HepG2 (cell line): ENCODE results near the gene PSMB3. TPM values are rescaled to one million over a fixed set of nuclear protein-coding genes. Genes with fewer than 3 reads are reported as not detected.

Experiments
- CC2D1A ChIP-seq: sonication (generic); formaldehyde crosslinking; IDR thresholded peaks from 2 replicates; pipeline ENCODE4 v1.8.1; 2023; ENCODE audit warnings: mild to moderate bottlenecking, missing genetic modification reagents
- DMTF1 ChIP-seq: sonication (generic); formaldehyde crosslinking; IDR thresholded peaks from 2 replicates; pipeline ENCODE4 v1.4.0; 2020; ENCODE audit warnings: mild to moderate bottlenecking, missing genetic modification reagents
- ETV6 ChIP-seq: sonication (generic); formaldehyde crosslinking; conservative IDR thresholded peaks from 2 replicates; pipeline ENCODE4 v1.4.0; 2020; ENCODE audit warnings: missing genetic modification reagents
- EZH2 ChIP-seq: conservative IDR thresholded peaks from 2 replicates; pipeline ENCODE4 v1.6.1; 2012; ENCODE audit warnings: mild to moderate bottlenecking, low read depth, low read length, moderate library complexity
- FIP1L1 ChIP-seq: fragments of 200-400 bp; formaldehyde crosslinking; IDR thresholded peaks from 2 replicates; pipeline ENCODE4 v1.6.1; 2018; ENCODE audit warnings: low read depth, mild to moderate bottlenecking, low read length, moderate library complexity, borderline replicate concordance; ENCODE audit not compliant: insufficient read depth
- FOXA1 ChIP-seq, 2 experiments: fragments of 450-650 bp in 1 of 2; sonication (generic) in 1 of 2; formaldehyde crosslinking in 1 of 2; IDR thresholded peaks; 2 replicates each; pipeline versions ENCODE4 v1.4.0 to v1.6.1; 2016 to 2020; ENCODE audit warnings: missing genetic modification reagents in 1 of 2
- HNRNPL ChIP-seq: fragments of 200-400 bp; formaldehyde crosslinking; IDR thresholded peaks from 2 replicates; pipeline ENCODE4 v1.6.1; 2017; ENCODE audit warnings: mild to moderate bottlenecking, low read depth, low read length
- KDM5A ChIP-seq: fragments of 200-600 bp; sonication (generic); IDR thresholded peaks from 2 replicates; pipeline ENCODE4 v1.7.0; 2018; ENCODE audit warnings: antibody characterized with exemption, mild to moderate bottlenecking, low read length, borderline replicate concordance
- MIER3 ChIP-seq: IDR thresholded peaks from 2 replicates; pipeline ENCODE4 v1.6.1; 2016; ENCODE audit warnings: missing compliant biosample characterization, borderline replicate concordance
- PRMT3 ChIP-seq: sonication (generic); formaldehyde crosslinking; IDR thresholded peaks from 2 replicates; pipeline ENCODE4 v1.8.1; 2022; ENCODE audit warnings: low read depth, mild to moderate bottlenecking, moderate library complexity, missing genetic modification reagents, borderline replicate concordance
- SMAD3 ChIP-seq: sonication (generic); formaldehyde crosslinking; IDR thresholded peaks from 2 replicates; pipeline ENCODE4 v1.4.0; 2020; ENCODE audit warnings: missing genetic modification reagents
- TEAD2 ChIP-seq: sonication (generic); formaldehyde crosslinking; IDR thresholded peaks from 2 replicates; pipeline ENCODE4 v1.9.0; 2021; ENCODE audit warnings: missing genetic modification reagents
- ZBTB20 ChIP-seq: sonication (generic); formaldehyde crosslinking; IDR thresholded peaks from 2 replicates; pipeline ENCODE4 v1.8.1; 2023; ENCODE audit warnings: missing genetic modification reagents, low read depth, mild to moderate bottlenecking, borderline replicate concordance
- ZNF124 ChIP-seq: sonication (generic); formaldehyde crosslinking; IDR thresholded peaks from 2 replicates; pipeline ENCODE4 v1.4.0; 2020; ENCODE audit warnings: missing genetic modification reagents
- ZNF160 ChIP-seq: sonication (generic); formaldehyde crosslinking; IDR thresholded peaks from 2 replicates; pipeline ENCODE4 v1.8.0; 2022; ENCODE audit warnings: mild to moderate bottlenecking, inconsistent platforms, missing genetic modification reagents
- ZNF180 ChIP-seq: sonication (generic); formaldehyde crosslinking; IDR thresholded peaks from 2 replicates; pipeline ENCODE4 v1.4.0; 2020; ENCODE audit warnings: low read depth, missing genetic modification reagents, borderline replicate concordance
- ZNF225 ChIP-seq: sonication (generic); formaldehyde crosslinking; IDR thresholded peaks from 2 replicates; pipeline ENCODE4 v1.4.0; 2020; ENCODE audit warnings: mild to moderate bottlenecking, missing genetic modification reagents
- ZNF282 ChIP-seq: fragments of 450-650 bp; IDR thresholded peaks from 2 replicates; pipeline ENCODE4 v1.6.1; 2018; ENCODE audit not compliant: partially characterized antibody
- ZNF296 ChIP-seq: sonication (generic); formaldehyde crosslinking; conservative IDR thresholded peaks from 2 replicates; pipeline ENCODE4 v1.5.0; 2020; ENCODE audit warnings: mild to moderate bottlenecking, missing genetic modification reagents
- ZNF333 ChIP-seq: sonication (generic); formaldehyde crosslinking; IDR thresholded peaks from 2 replicates; pipeline ENCODE4 v1.4.0; 2020; ENCODE audit warnings: mild to moderate bottlenecking, missing genetic modification reagents, borderline replicate concordance
- ZNF567 ChIP-seq: sonication (generic); formaldehyde crosslinking; IDR thresholded peaks from 2 replicates; pipeline ENCODE4 v1.8.1; 2023; ENCODE audit warnings: mild to moderate bottlenecking, missing genetic modification reagents, borderline replicate concordance
- ZNF569 ChIP-seq: sonication (generic); formaldehyde crosslinking; IDR thresholded peaks from 2 replicates; pipeline ENCODE4 v1.5.0; 2020; ENCODE audit warnings: mild to moderate bottlenecking, missing genetic modification reagents, moderate library complexity, borderline replicate concordance
- ZNF570 ChIP-seq: sonication (generic); formaldehyde crosslinking; IDR thresholded peaks from 2 replicates; pipeline ENCODE4 v1.4.0; 2020; ENCODE audit warnings: mild to moderate bottlenecking, missing genetic modification reagents, borderline replicate concordance
- ZNF792 ChIP-seq: IDR thresholded peaks from 2 replicates; pipeline ENCODE4 v1.6.1; 2016
- ZSCAN30 ChIP-seq: sonication (generic); formaldehyde crosslinking; IDR thresholded peaks from 2 replicates; pipeline ENCODE4 v1.5.0; 2020; ENCODE audit warnings: mild to moderate bottlenecking, missing genetic modification reagents
- polyA plus RNA-seq, 8 experiments: library from polyadenylated mRNA; depleted of rRNA in 3 of 8; stranded (reverse) in 7 of 8; unstranded in 1 of 8; fragments of >200 nt; fragmentation: Illumina TruSeq in 4 of 8; extraction: Trizol in 4 of 8; gene quantifications; 2 replicates each; pipeline versions ENCODE4 v1.2.1 to v1.2.3, GENCODE V29; 2011 to 2016; ENCODE audit warnings: low read depth in 4 of 8, missing spikeins in 1 of 8, mixed read lengths in 1 of 8; ENCODE audit not compliant: insufficient read depth in 1 of 8
- total RNA-seq, 5 experiments: library from RNA; depleted of rRNA; stranded (reverse); fragments of >200 nt; fragmentation: Illumina TruSeq; extraction: Trizol; gene quantifications; 2 replicates each; pipeline ENCODE4 v1.2.3, GENCODE V29; 2016; ENCODE audit warnings: low read depth in 1 of 5
- TF ChIP-seq, protein P1 (sequence below): sonication (generic); formaldehyde crosslinking; conservative IDR thresholded peaks from 2 replicates; pipeline ENCODE4 v1.8.0; 2022; ENCODE audit warnings: mild to moderate bottlenecking, moderate library complexity, missing genetic modification reagents

PSMB3 gene
- total and polyA plus RNA-seq, 2 of the 13 experiments (the other 11 are each of a cell fraction or from before 2014, with no cell fraction given): 366 to 517 TPM

DNA sequence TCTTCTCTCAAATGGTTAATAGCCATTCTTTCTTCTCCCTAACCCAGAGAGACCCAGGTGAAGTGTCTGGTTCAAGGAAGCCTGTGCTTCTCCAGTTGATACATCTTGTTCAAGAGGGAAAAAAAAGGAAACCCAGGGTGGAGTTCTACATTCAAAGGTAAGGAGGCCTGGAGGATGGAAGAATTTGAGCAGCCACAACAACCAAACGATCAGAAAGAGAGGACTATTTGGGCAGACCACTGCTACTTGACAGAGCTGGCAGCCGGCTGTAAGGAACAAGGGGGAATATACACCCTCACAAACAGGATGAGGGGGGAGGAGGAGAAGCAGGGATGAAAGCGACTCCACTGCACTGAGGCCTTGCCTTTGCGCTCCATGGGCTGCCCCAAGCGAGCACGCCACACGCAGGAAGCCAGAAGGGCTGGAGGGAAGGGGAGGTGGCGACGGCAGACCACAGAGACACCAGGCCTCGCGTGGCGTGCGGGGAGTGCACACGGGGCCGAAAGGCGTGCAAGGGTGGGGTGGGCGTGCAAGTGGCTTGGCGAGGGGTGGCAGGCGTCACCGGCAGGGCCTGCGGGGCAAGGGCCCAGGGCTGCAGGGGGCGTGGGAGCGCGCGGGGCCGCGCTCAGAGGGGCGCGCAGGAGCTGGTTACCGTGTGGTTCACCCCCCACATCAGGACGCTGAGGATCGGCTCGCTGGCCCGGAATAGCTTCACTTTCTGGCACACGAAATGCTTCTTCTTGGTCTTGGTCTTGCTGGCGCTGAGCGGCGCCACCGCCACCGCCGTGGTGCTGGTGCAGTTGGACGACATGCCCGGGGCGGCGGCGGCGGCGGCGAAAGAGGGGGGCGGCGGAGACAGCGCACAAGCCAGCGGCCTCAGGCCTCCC, 46.3 kb downstream of the PSMB3 start (continued):
- TF ChIP-seq, protein P1, sequence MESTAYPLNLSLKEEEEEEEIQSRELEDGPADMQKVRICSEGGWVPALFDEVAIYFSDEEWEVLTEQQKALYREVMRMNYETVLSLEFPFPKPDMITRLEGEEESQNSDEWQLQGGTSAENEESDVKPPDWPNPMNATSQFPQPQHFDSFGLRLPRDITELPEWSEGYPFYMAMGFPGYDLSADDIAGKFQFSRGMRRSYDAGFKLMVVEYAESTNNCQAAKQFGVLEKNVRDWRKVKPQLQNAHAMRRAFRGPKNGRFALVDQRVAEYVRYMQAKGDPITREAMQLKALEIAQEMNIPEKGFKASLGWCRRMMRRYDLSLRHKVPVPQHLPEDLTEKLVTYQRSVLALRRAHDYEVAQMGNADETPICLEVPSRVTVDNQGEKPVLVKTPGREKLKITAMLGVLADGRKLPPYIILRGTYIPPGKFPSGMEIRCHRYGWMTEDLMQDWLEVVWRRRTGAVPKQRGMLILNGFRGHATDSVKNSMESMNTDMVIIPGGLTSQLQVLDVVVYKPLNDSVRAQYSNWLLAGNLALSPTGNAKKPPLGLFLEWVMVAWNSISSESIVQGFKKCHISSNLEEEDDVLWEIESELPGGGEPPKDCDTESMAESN: 0 out of 2 replicates have a peak, but pooled peaks have one; percentile 51
- TF ChIP-seq ZNF570 (no peak), ETV6 (CRISPR knock-in tag) (no peak; the same call in none of the 2 replicates), ZNF282 (no peak), ZNF160 (no peak; the same call in none of the 2 replicates), DMTF1 (no peak), ZNF792 (CRISPR knock-in tag) (peak; percentile 34; the same call in 1 of the 2 replicates), ZNF567 (no peak), MIER3 (CRISPR knock-in tag) (peak; percentile 60; the same call in 1 of the 2 replicates), TEAD2 (CRISPR knock-in tag) (no peak), ZNF333 (CRISPR knock-in tag) (peak; percentile 85), ZNF180 (CRISPR knock-in tag) (no peak), ZNF569 (CRISPR knock-in tag) (no peak), FOXA1 (IDR thresholded peaks at IDR 0.05) (no peak), FOXA1 (CRISPR knock-in tag; IDR thresholded peaks at IDR 0.05) (no peak; the same call in 1 of the 2 replicates), CC2D1A (CRISPR knock-in tag) (no peak), KDM5A (peak; percentile 51; the same call in 1 of the 2 replicates), ZNF296 (CRISPR knock-in tag) (no peak), PRMT3 (CRISPR knock-in tag) (no peak), ZBTB20 (CRISPR knock-in tag) (0 out of 2 replicates have a peak, but pooled peaks have one; percentile 53), ZSCAN30 (CRISPR knock-in tag) (no peak), ZNF225 (CRISPR knock-in tag) (peak; percentile 83; the same call in 1 of the 2 replicates), HNRNPL (no peak), EZH2 (no peak), SMAD3 (CRISPR knock-in tag) (no peak), ZNF124 (peak; percentile 39; the same call in 1 of the 2 replicates), FIP1L1 (no peak)
